ENCODE data around the gene WWOX.

DNA sequence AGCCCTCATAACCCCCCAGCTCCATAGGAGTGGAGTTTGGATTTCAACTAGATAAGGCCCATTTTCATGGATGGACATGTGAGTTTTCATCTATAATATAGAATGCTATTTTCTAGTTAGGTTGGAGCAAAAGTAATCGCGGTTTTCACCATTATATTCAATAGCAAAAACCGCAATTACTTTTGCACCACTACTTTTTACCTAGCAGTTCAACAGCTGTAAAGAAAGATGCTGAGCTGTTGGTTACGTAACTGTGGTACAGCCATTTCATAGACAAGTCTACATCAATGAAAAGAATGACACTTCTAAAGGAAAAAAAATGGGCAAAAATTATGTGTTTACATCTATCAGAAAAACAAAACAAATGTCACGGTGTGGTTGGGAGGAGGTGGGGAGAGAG lies 993.4 kb downstream of the WWOX start:
- TF ChIP-seq, protein P1, sequence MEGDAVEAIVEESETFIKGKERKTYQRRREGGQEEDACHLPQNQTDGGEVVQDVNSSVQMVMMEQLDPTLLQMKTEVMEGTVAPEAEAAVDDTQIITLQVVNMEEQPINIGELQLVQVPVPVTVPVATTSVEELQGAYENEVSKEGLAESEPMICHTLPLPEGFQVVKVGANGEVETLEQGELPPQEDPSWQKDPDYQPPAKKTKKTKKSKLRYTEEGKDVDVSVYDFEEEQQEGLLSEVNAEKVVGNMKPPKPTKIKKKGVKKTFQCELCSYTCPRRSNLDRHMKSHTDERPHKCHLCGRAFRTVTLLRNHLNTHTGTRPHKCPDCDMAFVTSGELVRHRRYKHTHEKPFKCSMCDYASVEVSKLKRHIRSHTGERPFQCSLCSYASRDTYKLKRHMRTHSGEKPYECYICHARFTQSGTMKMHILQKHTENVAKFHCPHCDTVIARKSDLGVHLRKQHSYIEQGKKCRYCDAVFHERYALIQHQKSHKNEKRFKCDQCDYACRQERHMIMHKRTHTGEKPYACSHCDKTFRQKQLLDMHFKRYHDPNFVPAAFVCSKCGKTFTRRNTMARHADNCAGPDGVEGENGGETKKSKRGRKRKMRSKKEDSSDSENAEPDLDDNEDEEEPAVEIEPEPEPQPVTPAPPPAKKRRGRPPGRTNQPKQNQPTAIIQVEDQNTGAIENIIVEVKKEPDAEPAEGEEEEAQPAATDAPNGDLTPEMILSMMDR (IDR thresholded peaks at IDR 0.05), result no peak
- TF ChIP-seq POLR2A (IDR thresholded peaks at IDR 0.05), result no peak
